SK-N-SH (cell line): Measurements from ENCODE around the gene FTO.

ENCODE experiments used
- MXI1 ChIP-seq: IDR thresholded peaks from 2 replicates; pipeline ENCODE4 v1.6.1; 2012; ENCODE audit warnings: mild to moderate bottlenecking, low read depth, low read length, improper control_type of control experiment
- TCF12 ChIP-seq: IDR thresholded peaks from 2 replicates; pipeline ENCODE4 v1.4.0; 2012

DNA sequence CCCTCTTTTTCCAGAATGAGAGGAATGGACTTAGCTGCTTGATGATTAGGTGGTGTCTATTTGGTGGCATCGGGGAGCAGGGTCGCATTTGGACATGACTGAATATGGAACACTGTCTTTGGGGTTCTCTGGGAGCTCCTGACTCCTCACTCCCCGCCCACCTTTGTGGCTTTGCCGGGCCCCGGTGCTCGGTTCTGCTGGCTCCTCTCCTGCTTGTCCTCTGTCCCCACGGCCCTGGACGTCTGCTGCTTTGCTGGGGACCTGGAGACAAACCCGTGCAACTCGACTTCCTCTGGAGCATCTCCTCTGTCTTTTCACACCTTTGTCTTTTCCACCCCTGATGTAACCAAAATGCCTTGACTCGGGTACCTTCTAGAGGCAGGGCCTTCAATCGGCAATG lies 446.9 kb downstream of the FTO start:
- TF ChIP-seq TCF12, result no peak
- no peak for TF ChIP-seq MXI1
